ENCODE measurements around the gene ITGAV. TPM values are rescaled to one million over a fixed set of nuclear protein-coding genes. Genes with fewer than 3 reads are reported as not detected.

ITGAV gene
- total RNA-seq, 1 donor from 2014 or later: 67.0 TPM

GRCh38 chr2:186617148-186617547 lies 27.3 kb downstream of the ITGAV start:
- Histone ChIP-seq H3K36me3 (peaks cover under 1% of the 10 kb centered on the region), H3K9me3 (no peaks in the 10 kb centered on the region), H3K27me3 (no peaks in the 10 kb centered on the region), H3K4me3 (no peak overlapping the region), H3K27ac (no peak overlapping the region), H3K4me1 (no peaks in the 10 kb centered on the region)
- intact Hi-C loops (cut with DNase I): no loop called here
- no peak for ATAC-seq
- TF ChIP-seq CTCF (IDR thresholded peaks at IDR 0.05): no peak
- no peak for DNase-seq

DNA sequence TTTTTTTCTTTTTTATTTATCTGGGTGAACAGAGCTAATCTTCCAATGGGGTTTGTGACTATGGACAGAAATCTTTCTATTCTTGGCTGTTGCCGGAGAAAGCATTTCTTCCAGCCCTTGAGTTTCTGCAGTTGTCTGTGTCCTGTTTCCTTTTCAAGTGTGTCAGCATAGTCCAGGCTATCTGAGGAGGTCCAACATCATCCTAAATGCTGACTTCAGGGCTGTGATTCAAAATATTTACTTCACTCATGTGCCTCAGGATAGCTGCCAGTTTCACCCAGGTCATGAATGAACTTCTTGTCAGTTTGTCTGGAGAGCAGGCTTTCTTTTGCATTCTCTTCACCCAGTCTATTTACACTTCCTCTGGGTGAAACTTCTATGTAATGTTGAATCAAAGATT lies 27.9 kb downstream of the ITGAV start:
- Histone ChIP-seq H3K4me1 (no peaks in the 10 kb centered on the region), H3K27ac (no peak overlapping the region), H3K27me3 (no peaks in the 10 kb centered on the region), H3K36me3 (peaks cover 7% of the 10 kb centered on the region), H3K4me3 (no peak overlapping the region), H3K9me3 (no peaks in the 10 kb centered on the region)
- DNase-seq: no peak
- ATAC-seq: no peak
- intact Hi-C loops (cut with DNase I): no loop called here
- no peak for TF ChIP-seq CTCF (IDR thresholded peaks at IDR 0.05)

DNA sequence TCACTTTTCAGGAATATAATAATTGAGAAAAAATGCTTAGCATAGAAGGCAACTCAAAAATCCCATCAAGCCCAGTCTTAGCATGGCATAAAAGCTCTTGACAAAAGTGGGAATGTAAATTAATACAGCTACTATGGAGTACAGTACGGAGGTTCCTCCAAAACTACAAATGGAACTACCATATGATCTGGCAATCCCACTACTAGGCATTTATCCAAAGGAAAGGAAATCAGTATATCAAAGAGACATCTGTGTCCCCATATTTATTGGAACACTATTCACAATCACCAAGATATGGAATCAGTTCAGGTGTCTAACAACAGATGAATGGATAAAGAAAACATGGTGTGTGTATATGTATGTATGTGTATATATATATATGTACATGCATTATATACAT lies 28.8 kb downstream of the ITGAV start:
- DNase-seq: no peak
- H3K27me3 ChIP-seq: no peaks in the 10 kb centered on the region
- H3K4me3 ChIP-seq: no peak overlapping the region
- TF ChIP-seq CTCF (IDR thresholded peaks at IDR 0.05): no peak
- H3K27ac ChIP-seq: no peak overlapping the region
- peaks cover 15% of the 10 kb centered on the region for H3K36me3 ChIP-seq
- intact Hi-C loops (cut with DNase I): no loop called here
- H3K9me3 ChIP-seq: no peaks in the 10 kb centered on the region
- no peak for ATAC-seq
- H3K4me1 ChIP-seq: no peaks in the 10 kb centered on the region

DNA sequence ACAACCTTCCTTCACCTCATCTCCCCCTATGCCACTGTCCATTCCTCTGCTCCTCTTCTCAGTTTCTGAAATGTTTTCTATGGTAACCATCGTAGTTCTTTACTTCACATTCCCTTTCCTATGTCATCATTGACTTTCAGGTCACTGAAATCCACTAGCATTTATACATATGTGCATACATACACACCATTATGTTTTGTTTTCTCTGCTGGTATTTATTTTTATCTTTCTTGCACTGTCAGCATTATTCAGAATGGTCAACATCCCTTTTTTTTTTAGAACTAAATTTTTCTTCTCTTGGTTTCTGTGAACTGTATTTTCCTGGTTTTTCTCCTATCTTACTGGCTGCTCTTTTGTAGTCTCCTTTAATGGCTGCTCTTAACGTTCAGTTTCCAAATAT lies 33.2 kb downstream of the ITGAV start:
- no peak for TF ChIP-seq CTCF (IDR thresholded peaks at IDR 0.05)
- Histone ChIP-seq H3K27ac (no peak overlapping the region), H3K4me1 (no peaks in the 10 kb centered on the region), H3K4me3 (no peak overlapping the region), H3K9me3 (no peaks in the 10 kb centered on the region), H3K36me3 (peaks cover 27% of the 10 kb centered on the region), H3K27me3 (no peaks in the 10 kb centered on the region)
- ATAC-seq (no peak), DNase-seq (no peak)
- intact Hi-C loops (cut with DNase I): loop anchor here (10.0 kb wide), 1 partner anchor 98 kb away; no protein-coding TSS in a partner anchor

GRCh38 chr2:186624276-186624675 lies 34.4 kb downstream of the ITGAV start:
- TF ChIP-seq CTCF (IDR thresholded peaks at IDR 0.05): no peak
- H3K9me3 ChIP-seq: no peaks in the 10 kb centered on the region
- peaks cover 27% of the 10 kb centered on the region for H3K36me3 ChIP-seq

More at GRCh38 chr2:186624276-186624675, 34.4 kb downstream of the ITGAV start:
- H3K27ac ChIP-seq: no peak overlapping the region
- no peak for DNase-seq
- no peaks in the 10 kb centered on the region for H3K4me1 ChIP-seq
- ATAC-seq: no peak
- H3K27me3 ChIP-seq: no peaks in the 10 kb centered on the region
- intact Hi-C loops (cut with DNase I): loop anchor here (10.0 kb wide), 1 partner anchor 99 kb away; no protein-coding TSS in a partner anchor
- H3K4me3 ChIP-seq: no peak overlapping the region
